GM10248 (cell line): ENCODE data around the gene DHPS.
"Not testable (repeated sequence)": the region's sequence is repeated elsewhere in the genome, so short reads cannot be mapped to it uniquely, and the experiment has no call there.

Experiments used
- CTCF ChIA-PET: fragments of 300-600 bp; sonication (Branson Sonifier 250); formaldehyde crosslinking; extraction: SDS; loops from one replicate; lab custom pipeline; 2021; ENCODE audit warnings: antibody characterized with exemption; lab: Yijun Ruan, JAX
- POLR2A ChIA-PET: fragments of 350-650 bp; sonication (Branson Sonifier 250); formaldehyde crosslinking; extraction: SDS; loops from one replicate; lab custom pipeline; 2020; ENCODE audit warnings: antibody characterized with exemption; lab: Yijun Ruan, JAX
- DNase-seq: peaks from one replicate; pipeline ENCODE4 v3.0.0; 2012; ENCODE audit errors: extremely low spot score
- TF ChIP-seq, protein P1 (sequence below): IDR thresholded peaks from 2 replicates; pipeline ENCODE4 v1.5.1; 2012; ENCODE audit warnings: mild to moderate bottlenecking, low read depth; ENCODE audit errors: extremely low read depth, missing control alignments, control extremely low read depth

DHPS gene

DNA sequence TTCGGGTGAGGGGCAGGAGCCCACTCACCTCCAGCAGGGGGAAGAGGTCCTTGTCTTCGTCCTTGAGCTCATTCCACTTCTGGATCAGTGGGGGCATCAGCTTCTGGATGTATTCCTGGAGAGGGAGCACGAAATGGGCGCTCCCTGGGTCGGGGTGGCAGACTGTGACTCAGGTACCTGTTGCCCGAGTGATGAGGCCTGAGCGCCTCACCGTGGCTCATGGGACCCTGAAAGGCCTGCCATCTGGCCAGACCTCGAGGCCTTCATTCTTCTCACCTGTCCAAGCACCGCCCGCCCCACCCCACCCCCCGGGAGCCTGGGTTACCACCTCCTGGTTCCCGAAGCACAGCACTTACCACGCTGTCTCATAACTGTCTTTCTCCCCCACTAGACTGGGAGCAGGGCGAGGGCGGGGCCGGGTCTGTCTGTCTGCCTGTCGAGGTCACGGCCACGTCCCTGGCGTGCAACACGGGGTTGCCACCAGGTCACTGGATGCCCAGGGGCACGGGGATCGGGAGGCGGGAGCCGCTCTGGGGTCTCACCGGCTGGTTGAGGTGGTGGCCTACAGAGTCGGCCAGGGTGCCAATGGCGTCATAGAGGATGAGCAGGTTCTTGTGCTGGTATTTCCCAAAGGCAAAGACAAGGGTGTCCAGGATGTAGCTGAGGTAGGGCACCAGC lies 24.1 kb upstream of the DHPS start:
- no peak for DNase-seq
- ChIA-PET POLR2A (no interaction called here), CTCF (interaction anchor here (1.1 kb wide), 1 partner anchor 52 kb away, joined by 3 read pairs; no protein-coding TSS in a partner anchor)
- TF ChIP-seq, protein P1, sequence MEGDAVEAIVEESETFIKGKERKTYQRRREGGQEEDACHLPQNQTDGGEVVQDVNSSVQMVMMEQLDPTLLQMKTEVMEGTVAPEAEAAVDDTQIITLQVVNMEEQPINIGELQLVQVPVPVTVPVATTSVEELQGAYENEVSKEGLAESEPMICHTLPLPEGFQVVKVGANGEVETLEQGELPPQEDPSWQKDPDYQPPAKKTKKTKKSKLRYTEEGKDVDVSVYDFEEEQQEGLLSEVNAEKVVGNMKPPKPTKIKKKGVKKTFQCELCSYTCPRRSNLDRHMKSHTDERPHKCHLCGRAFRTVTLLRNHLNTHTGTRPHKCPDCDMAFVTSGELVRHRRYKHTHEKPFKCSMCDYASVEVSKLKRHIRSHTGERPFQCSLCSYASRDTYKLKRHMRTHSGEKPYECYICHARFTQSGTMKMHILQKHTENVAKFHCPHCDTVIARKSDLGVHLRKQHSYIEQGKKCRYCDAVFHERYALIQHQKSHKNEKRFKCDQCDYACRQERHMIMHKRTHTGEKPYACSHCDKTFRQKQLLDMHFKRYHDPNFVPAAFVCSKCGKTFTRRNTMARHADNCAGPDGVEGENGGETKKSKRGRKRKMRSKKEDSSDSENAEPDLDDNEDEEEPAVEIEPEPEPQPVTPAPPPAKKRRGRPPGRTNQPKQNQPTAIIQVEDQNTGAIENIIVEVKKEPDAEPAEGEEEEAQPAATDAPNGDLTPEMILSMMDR = no peak

GRCh38 chr19:12705169-12705568 lies 23.5 kb upstream of the DHPS start:
- ChIA-PET CTCF (no interaction called here), POLR2A (no interaction called here)
- DNase-seq = no peak
- TF ChIP-seq, protein P1 = no peak

GRCh38 chr19:12703046-12703445 lies 21.4 kb upstream of the DHPS start:
- POLR2A ChIA-PET = no interaction called here
- TF ChIP-seq, protein P1 = no peak
- CTCF ChIA-PET = interaction anchor here (0.7 to 1.1 kb wide), 5 partner anchors 11 to 145 kb away, joined by 3 to 4 read pairs (median 3); no protein-coding TSS in a partner anchor
- DNase-seq = no peak

DNA sequence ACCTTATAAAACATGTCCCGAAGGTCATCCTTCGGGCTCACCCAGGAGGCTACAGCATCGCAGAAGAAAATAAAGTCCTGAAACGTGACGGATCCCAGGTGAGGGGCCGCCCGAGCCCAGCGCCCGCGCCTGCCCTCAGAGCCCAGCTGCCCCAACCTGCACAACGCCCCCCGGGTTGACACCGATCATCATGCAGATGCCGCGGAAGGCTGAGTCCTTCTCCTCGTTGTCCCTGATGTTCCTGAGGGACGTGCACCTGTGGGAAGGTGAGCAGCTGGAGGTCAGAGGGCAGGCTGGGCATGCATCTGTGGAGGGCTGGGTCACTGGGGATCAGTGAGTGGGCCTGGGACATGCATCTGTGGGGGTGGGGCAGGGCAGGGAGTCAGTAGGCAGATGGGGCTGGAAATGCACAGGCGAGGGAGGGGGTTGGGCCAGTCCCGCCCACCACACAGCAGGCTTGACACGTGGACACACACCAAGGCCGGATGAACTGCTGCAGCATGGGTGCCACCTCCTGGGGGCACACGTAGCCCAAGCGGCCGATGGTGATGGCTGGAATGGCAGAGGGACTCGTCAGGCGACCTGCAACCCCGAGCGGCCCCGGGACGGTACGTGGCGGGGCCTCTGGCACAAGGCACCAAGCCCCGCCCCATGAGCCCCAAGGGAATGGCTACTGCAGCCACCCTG lies 20.1 kb upstream of the DHPS start:
- ChIA-PET CTCF (no interaction called here), POLR2A (no interaction called here)
- TF ChIP-seq, protein P1 = no peak
- no peak for DNase-seq

- POLR2A ChIA-PET = no interaction called here
- no peak for DNase-seq
- TF ChIP-seq, protein P1 = no peak
- CTCF ChIA-PET = interaction anchor here (1.0 kb wide), 2 partner anchors 26 to 27 kb away, joined by 3 read pairs; no protein-coding TSS in a partner anchor
Observed at GRCh38 chr19:12698138-12698537, 16.5 kb upstream of the DHPS start.

GRCh38 chr19:12697425-12697824 lies 15.7 kb upstream of the DHPS start:
- POLR2A ChIA-PET = interaction anchor here (0.5 kb wide), 1 partner anchor 15 kb away, joined by 5 read pairs; no protein-coding TSS in a partner anchor
- CTCF ChIA-PET = interaction anchor here (1.0 kb wide), 1 partner anchor 26 kb away, joined by 3 read pairs; no protein-coding TSS in a partner anchor

More at GRCh38 chr19:12697425-12697824, 15.7 kb upstream of the DHPS start:
- not testable (repeated sequence) for DNase-seq
